DOHH2 (cell line): ENCODE measurements around the gene CBLN1.

Experiments used
- EZH2phosphoT487 ChIP-seq: fragments of 200-600 bp; sonication (generic); IDR thresholded peaks from 2 replicates; pipeline ENCODE4 v1.6.1; 2017; ENCODE audit warnings: borderline replicate concordance, mild to moderate bottlenecking, antibody characterized with exemption, low read length, moderate library complexity, mixed read lengths
- TF ChIP-seq, protein P1 (sequence below): fragments of 200-600 bp; sonication (generic); IDR thresholded peaks from one replicate; pipeline ENCODE4 v1.5.1; 2014; ENCODE audit warnings: antibody characterized with exemption, mild to moderate bottlenecking, low read depth, low read length; ENCODE audit not compliant: poor library complexity, severe bottlenecking

DNA sequence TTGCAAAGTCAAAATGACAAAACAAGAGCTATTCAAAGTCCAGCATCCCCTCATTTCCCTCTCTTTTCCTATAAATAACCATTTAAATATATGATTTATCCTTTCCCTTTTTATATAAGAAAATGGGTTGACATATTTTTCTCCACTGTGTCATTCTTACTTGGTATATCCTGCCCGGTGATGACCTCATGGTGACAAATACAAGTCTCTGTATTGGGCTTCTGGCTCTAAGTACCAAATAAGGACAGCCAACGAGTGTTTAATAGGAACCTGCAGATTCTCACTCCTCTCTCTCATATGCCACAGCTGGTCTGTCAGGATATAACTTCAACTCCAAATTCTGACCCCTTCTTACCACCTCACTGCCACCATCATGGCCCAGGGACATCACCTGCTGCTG lies 25.5 kb upstream of the CBLN1 start:
- TF ChIP-seq, protein P1, sequence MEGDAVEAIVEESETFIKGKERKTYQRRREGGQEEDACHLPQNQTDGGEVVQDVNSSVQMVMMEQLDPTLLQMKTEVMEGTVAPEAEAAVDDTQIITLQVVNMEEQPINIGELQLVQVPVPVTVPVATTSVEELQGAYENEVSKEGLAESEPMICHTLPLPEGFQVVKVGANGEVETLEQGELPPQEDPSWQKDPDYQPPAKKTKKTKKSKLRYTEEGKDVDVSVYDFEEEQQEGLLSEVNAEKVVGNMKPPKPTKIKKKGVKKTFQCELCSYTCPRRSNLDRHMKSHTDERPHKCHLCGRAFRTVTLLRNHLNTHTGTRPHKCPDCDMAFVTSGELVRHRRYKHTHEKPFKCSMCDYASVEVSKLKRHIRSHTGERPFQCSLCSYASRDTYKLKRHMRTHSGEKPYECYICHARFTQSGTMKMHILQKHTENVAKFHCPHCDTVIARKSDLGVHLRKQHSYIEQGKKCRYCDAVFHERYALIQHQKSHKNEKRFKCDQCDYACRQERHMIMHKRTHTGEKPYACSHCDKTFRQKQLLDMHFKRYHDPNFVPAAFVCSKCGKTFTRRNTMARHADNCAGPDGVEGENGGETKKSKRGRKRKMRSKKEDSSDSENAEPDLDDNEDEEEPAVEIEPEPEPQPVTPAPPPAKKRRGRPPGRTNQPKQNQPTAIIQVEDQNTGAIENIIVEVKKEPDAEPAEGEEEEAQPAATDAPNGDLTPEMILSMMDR = no peak
- TF ChIP-seq EZH2phosphoT487 = no peak
